Hepatocyte (in vitro differentiated cells): ENCODE data around the gene BLID. TPM values are rescaled to one million over a fixed set of nuclear protein-coding genes. Genes with fewer than 3 reads are reported as not detected.

Experiments
- DNase-seq: peaks from one replicate; pipeline ENCODE4 v3.0.0-alpha.2; 2016; ENCODE audit warnings: low spot score
- H2AFZ ChIP-seq: fragments of 200-600 bp; sonication (generic); 2 replicates; pipeline ENCODE4 v1.6.0; 2016; ENCODE audit warnings: antibody characterized with exemption, mild to moderate bottlenecking
- H3K27ac ChIP-seq: fragments of 200-600 bp; sonication (generic); 2 replicates; pipeline ENCODE4 v1.5.1; 2016; ENCODE audit warnings: mild to moderate bottlenecking
- H3K27me3 ChIP-seq: fragments of 200-600 bp; sonication (generic); 2 replicates; pipeline ENCODE4 v1.6.1; 2016
- H3K36me3 ChIP-seq: fragments of 200-600 bp; sonication (generic); replicated peaks from 2 replicates; pipeline ENCODE4 v1.5.1; 2016; ENCODE audit warnings: low read depth; ENCODE audit not compliant: insufficient read depth
- H3K4me1 ChIP-seq: fragments of 200-600 bp; sonication (generic); 2 replicates; pipeline ENCODE4 v1.5.1; 2016; ENCODE audit warnings: mild to moderate bottlenecking, moderate library complexity; ENCODE audit not compliant: insufficient read depth
- H3K4me2 ChIP-seq: fragments of 200-600 bp; sonication (generic); 2 replicates; pipeline ENCODE4 v1.6.0; 2016
- H3K4me3 ChIP-seq: fragments of 200-600 bp; sonication (generic); 2 replicates; pipeline ENCODE4 v1.5.1; 2016; ENCODE audit warnings: mild to moderate bottlenecking
- H3K79me2 ChIP-seq: fragments of 200-600 bp; sonication (generic); 2 replicates; pipeline ENCODE4 v1.6.0; 2017; ENCODE audit warnings: mild to moderate bottlenecking
- H3K9me2 ChIP-seq: fragments of 200-600 bp; sonication (generic); replicated peaks from 2 replicates; pipeline ENCODE4 v1.6.0; 2017; ENCODE audit warnings: mild to moderate bottlenecking; ENCODE audit not compliant: insufficient read depth
- H3K9me3 ChIP-seq: fragments of 200-600 bp; sonication (generic); 2 replicates; pipeline ENCODE4 v1.5.1; 2016; ENCODE audit warnings: low read depth, mild to moderate bottlenecking
- H4K20me1 ChIP-seq: fragments of 200-600 bp; sonication (generic); 2 replicates; pipeline ENCODE4 v1.6.0; 2016; ENCODE audit warnings: mild to moderate bottlenecking; ENCODE audit not compliant: insufficient read depth, poor library complexity, severe bottlenecking
- CTCF ChIP-seq: fragments of 200-600 bp; sonication (generic); IDR thresholded peaks from 2 replicates; pipeline ENCODE4 v1.5.1; 2016; ENCODE audit warnings: antibody characterized with exemption, mild to moderate bottlenecking; ENCODE audit not compliant: poor library complexity
- EZH2 ChIP-seq: fragments of 200-600 bp; sonication (generic); IDR thresholded peaks from 2 replicates; pipeline ENCODE4 v1.6.1; 2016; ENCODE audit warnings: antibody characterized with exemption, mild to moderate bottlenecking, borderline replicate concordance
- EZH2phosphoT487 ChIP-seq: fragments of 200-600 bp; sonication (generic); IDR thresholded peaks from one replicate; pipeline ENCODE4 v1.6.1; 2018; ENCODE audit warnings: antibody characterized with exemption, mild to moderate bottlenecking, low read depth, moderate library complexity; ENCODE audit not compliant: unreplicated experiment, severe bottlenecking
- WGBS: methylation state at CpG from one replicate; pipeline ENCODE4 v1.1.6; 2016; ENCODE audit warnings: low lambda C conversion rate; ENCODE audit errors: missing lambda C conversion rate; 5-methylcytosine and 5-hydroxymethylcytosine counted together
- polyA plus RNA-seq: library from polyadenylated mRNA; unstranded; fragments of >200 nt; fragmentation: Nextera tagmentation; extraction: Ambion mirVana; gene quantifications from 2 replicates; pipeline ENCODE4 v1.2.1, GENCODE V29; 2016
- total RNA-seq: library from RNA; depleted of rRNA; stranded (reverse); fragments of >200 nt; gene quantifications from 2 replicates; pipeline ENCODE4 v1.2.3, GENCODE V29; 2014

The BLID gene
- total and polyA plus RNA-seq, 2 experiments from 2014 or later, result 0.41 to 2.3 TPM

GRCh38 chr11:122076512-122077120, 39.4 kb downstream of the BLID start:
- no peak for TF ChIP-seq EZH2phosphoT487
- TF ChIP-seq CTCF, result no peak
- no peak for TF ChIP-seq EZH2
- Histone ChIP-seq H3K4me2 (no peak overlapping the region), H3K9me2 (no peaks in the 10 kb centered on the region), H3K4me3 (no peak overlapping the region), H3K27ac (no peak overlapping the region), H2AFZ (no peak overlapping the region), H3K27me3 (no peaks in the 10 kb centered on the region), H3K79me2 (no peaks in the 10 kb centered on the region), H4K20me1 (no peaks in the 10 kb centered on the region), H3K36me3 (no peaks in the 10 kb centered on the region), H3K9me3 (no peaks in the 10 kb centered on the region), H3K4me1 (no peaks in the 10 kb centered on the region)
- 95% methylated on average over 6 of the region's 6 CpGs for WGBS
- no peak for DNase-seq

GRCh38 chr11:122075016-122075415, 41.0 kb downstream of the BLID start:
- H3K27ac ChIP-seq, result no peak overlapping the region

GRCh38 chr11:122074022-122074421, 42.0 kb downstream of the BLID start:
- no peak for DNase-seq
- Histone ChIP-seq H3K4me1 (no peaks in the 10 kb centered on the region), H3K27ac (no peak overlapping the region), H3K9me2 (no peaks in the 10 kb centered on the region), H3K9me3 (no peaks in the 10 kb centered on the region), H2AFZ (no peak overlapping the region), H3K4me3 (no peak overlapping the region), H3K27me3 (no peaks in the 10 kb centered on the region), H3K36me3 (no peaks in the 10 kb centered on the region), H3K4me2 (no peak overlapping the region), H4K20me1 (no peaks in the 10 kb centered on the region), H3K79me2 (no peaks in the 10 kb centered on the region)
- TF ChIP-seq CTCF (no peak), EZH2 (no peak), EZH2phosphoT487 (no peak)

More at GRCh38 chr11:122075016-122075415, 41.0 kb downstream of the BLID start:
- H3K4me2 ChIP-seq, result no peak overlapping the region
- no peaks in the 10 kb centered on the region for H3K36me3 ChIP-seq
- WGBS, result 88% methylated on average over 3 of the region's 3 CpGs
- TF ChIP-seq EZH2phosphoT487 (no peak), CTCF (no peak), EZH2 (no peak)
- H3K4me3 ChIP-seq, result no peak overlapping the region
- H3K4me1 ChIP-seq, result no peaks in the 10 kb centered on the region
- H3K27me3 ChIP-seq, result no peaks in the 10 kb centered on the region
- no peaks in the 10 kb centered on the region for H3K79me2 ChIP-seq
- no peaks in the 10 kb centered on the region for H4K20me1 ChIP-seq
- no peak for DNase-seq
- no peaks in the 10 kb centered on the region for H3K9me3 ChIP-seq
- no peaks in the 10 kb centered on the region for H3K9me2 ChIP-seq
- no peak overlapping the region for H2AFZ ChIP-seq
